8988T (cell line): ENCODE measurements around the gene RPAP3.

Experiments used
- DNase-seq: peaks from one replicate; pipeline ENCODE4 v3.0.0; 2011

The RPAP3 gene

GRCh38 chr12:47718531-47718930 is 12.7 kb upstream of the RPAP3 start:
- no peak for DNase-seq

- peak; percentile 88 for DNase-seq
Measured at GRCh38 chr12:47717443-47718193, 11.8 kb upstream of the RPAP3 start.

- no peak for DNase-seq
Measured at GRCh38 chr12:47717046-47717442, 11.2 kb upstream of the RPAP3 start.

GRCh38 chr12:47715877-47716548 is 10.2 kb upstream of the RPAP3 start:
- DNase-seq: no peak

GRCh38 chr12:47715393-47715876 is 9.6 kb upstream of the RPAP3 start:
- peak; percentile 42 for DNase-seq

GRCh38 chr12:47714826-47715386 is 9.1 kb upstream of the RPAP3 start:
- DNase-seq: no peak

- DNase-seq: no peak
Measured at GRCh38 chr12:47712171-47712570, 6.3 kb upstream of the RPAP3 start.

GRCh38 chr12:47711448-47711847 is 5.6 kb upstream of the RPAP3 start:
- no peak for DNase-seq

- DNase-seq: no peak
Measured at GRCh38 chr12:47710278-47710677, 4.4 kb upstream of the RPAP3 start.

- no peak for DNase-seq
Measured at GRCh38 chr12:47709671-47710070, 3.8 kb upstream of the RPAP3 start.

GRCh38 chr12:47709237-47709636 is 3.4 kb upstream of the RPAP3 start:
- DNase-seq: no peak

GRCh38 chr12:47707905-47708543 is 2.2 kb upstream of the RPAP3 start:
- no peak for DNase-seq

GRCh38 chr12:47707355-47707754 is 1.5 kb upstream of the RPAP3 start:
- no peak for DNase-seq

- DNase-seq: no peak
Measured at GRCh38 chr12:47705229-47705565, 633 bp downstream of the RPAP3 start.

GRCh38 chr12:47704719-47705118 is 1.1 kb downstream of the RPAP3 start:
- DNase-seq: no peak

- DNase-seq: no peak
Measured at GRCh38 chr12:47700263-47700662, 5.6 kb downstream of the RPAP3 start.

GRCh38 chr12:47698631-47699030 is 7.2 kb downstream of the RPAP3 start:
- DNase-seq: no peak

- DNase-seq: no peak
Measured at GRCh38 chr12:47698055-47698454, 7.8 kb downstream of the RPAP3 start.

- DNase-seq: no peak
Measured at GRCh38 chr12:47689215-47689614, 16.6 kb downstream of the RPAP3 start.

GRCh38 chr12:47687636-47688035 is 18.2 kb downstream of the RPAP3 start:
- no peak for DNase-seq

- DNase-seq: no peak
Measured at GRCh38 chr12:47686645-47687240, 19.1 kb downstream of the RPAP3 start.

GRCh38 chr12:47679785-47680184 is 26.0 kb downstream of the RPAP3 start:
- DNase-seq: no peak

GRCh38 chr12:47672068-47672467 is 33.8 kb downstream of the RPAP3 start:
- no peak for DNase-seq
